MM.1S (cell line): ENCODE measurements around the gene AMFR.

Experiments
- DNase-seq: peaks from one replicate; pipeline ENCODE4 v3.0.0-alpha.2; 2015
- H2AFZ ChIP-seq: fragments of 300-600 bp; sonication (generic); 2 replicates; pipeline ENCODE4 v1.6.0; 2016; ENCODE audit warnings: antibody characterized with exemption, low read length
- H3F3A ChIP-seq: fragments of 300-600 bp; sonication (generic); 2 replicates; pipeline ENCODE4 v1.6.1; 2016; ENCODE audit warnings: mild to moderate bottlenecking, antibody characterized with exemption, low read length, moderate library complexity, mixed read lengths; ENCODE audit not compliant: insufficient read depth
- H3K27ac ChIP-seq: fragments of 300-600 bp; sonication (generic); 2 replicates; pipeline ENCODE4 v1.5.1; 2016; ENCODE audit warnings: mild to moderate bottlenecking, low read length
- H3K27me3 ChIP-seq: fragments of 300-600 bp; sonication (generic); replicated peaks from 2 replicates; pipeline ENCODE4 v1.6.0; 2016; ENCODE audit warnings: low read length; ENCODE audit not compliant: insufficient read depth
- H3K36me3 ChIP-seq: fragments of 300-600 bp; sonication (generic); replicated peaks from 2 replicates; pipeline ENCODE4 v1.6.1; 2016; ENCODE audit warnings: mild to moderate bottlenecking, low read length, mixed read lengths; ENCODE audit not compliant: insufficient read depth
- H3K4me1 ChIP-seq: fragments of 300-600 bp; sonication (generic); 2 replicates; pipeline ENCODE4 v1.6.1; 2016; ENCODE audit warnings: low read length, mixed read lengths
- H3K4me2 ChIP-seq: fragments of 300-600 bp; sonication (generic); 2 replicates; pipeline ENCODE4 v1.6.0; 2016; ENCODE audit warnings: low read depth, low read length
- H3K4me3 ChIP-seq: fragments of 300-600 bp; sonication (generic); 2 replicates; pipeline ENCODE4 v1.5.1; 2016; ENCODE audit warnings: low read length, mixed read lengths
- H3K79me2 ChIP-seq: fragments of 300-600 bp; sonication (generic); 2 replicates; pipeline ENCODE4 v1.6.1; 2016; ENCODE audit warnings: mixed run types, low read length, mixed read lengths
- H3K9ac ChIP-seq: fragments of 300-600 bp; sonication (generic); 2 replicates; pipeline ENCODE4 v1.6.1; 2016; ENCODE audit warnings: low read length, mixed read lengths
- H3K9me2 ChIP-seq: fragments of 300-600 bp; sonication (generic); replicated peaks from 2 replicates; pipeline ENCODE4 v1.6.1; 2016; ENCODE audit warnings: mild to moderate bottlenecking, low read length, mixed read lengths; ENCODE audit not compliant: insufficient read depth
- H3K9me3 ChIP-seq: fragments of 300-600 bp; sonication (generic); replicated peaks from 2 replicates; pipeline ENCODE4 v1.6.1; 2016; ENCODE audit warnings: mild to moderate bottlenecking, low read length, mixed read lengths; ENCODE audit not compliant: insufficient read depth
- H4K20me1 ChIP-seq: fragments of 300-600 bp; sonication (generic); 2 replicates; pipeline ENCODE4 v1.6.1; 2016; ENCODE audit warnings: mild to moderate bottlenecking, low read length, moderate library complexity, mixed read lengths; ENCODE audit not compliant: insufficient read depth
- CTCF ChIP-seq: fragments of 300-600 bp; sonication (generic); IDR thresholded peaks from 2 replicates; pipeline ENCODE4 v1.5.1; 2016; ENCODE audit warnings: antibody characterized with exemption, low read length, mixed read lengths
- EZH2 ChIP-seq: fragments of 300-600 bp; sonication (generic); optimal IDR thresholded peaks from 2 replicates; pipeline ENCODE3; 2017; ENCODE audit warnings: low read depth, mild to moderate bottlenecking, antibody characterized with exemption, low read length, mixed read lengths
- EZH2phosphoT487 ChIP-seq: fragments of 300-600 bp; sonication (generic); IDR thresholded peaks from 2 replicates; pipeline ENCODE4 v1.6.1; 2018; ENCODE audit warnings: antibody characterized with exemption, low read length

AMFR gene

GRCh38 chr16:56356276-56357240 lies 68.8 kb downstream of the AMFR start:
- Histone ChIP-seq H3K79me2 (no peaks in the 10 kb centered on the region), H2AFZ (peak overlapping the region; percentile 83), H3K27ac (no peak overlapping the region; the same call in 1 of the 2 replicates), H3K4me3 (peak overlapping the region; percentile 65), H4K20me1 (no peaks in the 10 kb centered on the region), H3K36me3 (no peaks in the 10 kb centered on the region), H3K9me2 (no peaks in the 10 kb centered on the region), H3K9ac (peak overlapping the region; percentile 60; the same call in 1 of the 2 replicates), H3K9me3 (no peaks in the 10 kb centered on the region), H3F3A (peaks cover 8% of the 10 kb centered on the region), H3K4me2 (peak overlapping the region; percentile 67), H3K4me1 (0 out of 2 replicates have a peak, but pooled peaks cover 7% of the 10 kb centered on the region), H3K27me3 (0 out of 2 replicates have a peak, but pooled peaks cover 6% of the 10 kb centered on the region)
- TF ChIP-seq EZH2phosphoT487 (no peak), CTCF (peak; percentile 85)
- DNase-seq, result peak; percentile 81

- Histone ChIP-seq H3K9me3 (no peaks in the 10 kb centered on the region), H3K4me3 (peak overlapping the region; percentile 65), H2AFZ (peak overlapping the region; percentile 83), H3F3A (peaks cover 8% of the 10 kb centered on the region), H3K27me3 (0 out of 2 replicates have a peak, but pooled peaks cover 11% of the 10 kb centered on the region), H3K4me1 (0 out of 2 replicates have a peak, but pooled peaks cover 7% of the 10 kb centered on the region), H3K9ac (peak overlapping the region; percentile 60; the same call in 1 of the 2 replicates), H3K9me2 (no peaks in the 10 kb centered on the region), H3K79me2 (no peaks in the 10 kb centered on the region), H3K4me2 (peak overlapping the region; percentile 67; the same call in 1 of the 2 replicates), H3K27ac (no peak overlapping the region), H3K36me3 (no peaks in the 10 kb centered on the region), H4K20me1 (no peaks in the 10 kb centered on the region)
- DNase-seq, result no peak
- no peak for TF ChIP-seq EZH2
- no peak for TF ChIP-seq CTCF
- no peak for TF ChIP-seq EZH2phosphoT487
These were observed 69.5 kb downstream of the AMFR start for GRCh38 chr16:56355786-56356275.

- H3K9ac ChIP-seq, result no peak overlapping the region
- no peaks in the 10 kb centered on the region for H3K79me2 ChIP-seq
- no peaks in the 10 kb centered on the region for H3K9me3 ChIP-seq
- H2AFZ ChIP-seq, result no peak overlapping the region
- no peak overlapping the region for H3K27ac ChIP-seq
- H3F3A ChIP-seq, result peaks cover 8% of the 10 kb centered on the region
- H3K27me3 ChIP-seq, result peaks cover 17% of the 10 kb centered on the region; the same call in 1 of the 2 replicates
- H3K4me2 ChIP-seq, result no peak overlapping the region
- no peak for TF ChIP-seq EZH2phosphoT487
- TF ChIP-seq EZH2, result no peak
- no peak for TF ChIP-seq CTCF
- 0 out of 2 replicates have a peak, but pooled peaks cover 7% of the 10 kb centered on the region for H3K4me1 ChIP-seq
- no peaks in the 10 kb centered on the region for H3K36me3 ChIP-seq
- H3K4me3 ChIP-seq, result no peak overlapping the region
- no peaks in the 10 kb centered on the region for H4K20me1 ChIP-seq
- no peak for DNase-seq
- H3K9me2 ChIP-seq, result no peaks in the 10 kb centered on the region
These were observed 70.1 kb downstream of the AMFR start for GRCh38 chr16:56355221-56355620.
